Uterus (tissue), 4 donors: ENCODE data around the gene SMARCA4. TPM values are rescaled to one million over a fixed set of nuclear protein-coding genes. Genes with fewer than 3 reads are reported as not detected.
A peak's percentile ranks its signal among the peaks of the same experiment; 100 is the strongest.
"Not testable (repeated sequence)": the region's sequence is repeated elsewhere in the genome, so short reads cannot be mapped to it uniquely, and the experiment has no call there.

Experiments used
- DNase-seq, 2 donors: peaks; one replicate each; pipeline ENCODE4 v3.0.0-alpha.2; 2019 to 2020
- H3K27ac ChIP-seq, 2 donors: fragments of 200-600 bp; sonication (generic); 1 replicate in 1 of 2; 2 replicates in 1 of 2; pipeline ENCODE4 v1.5.1; 2016 to 2018
- H3K27me3 ChIP-seq, 2 donors: fragments of 200-600 bp; sonication (generic); one replicate each; pipeline ENCODE4 v1.5.1; 2018 to 2019; ENCODE audit warnings: control low read depth in 1 of 2
- H3K36me3 ChIP-seq, 2 donors: fragments of 200-600 bp; sonication (generic); one replicate each; pipeline ENCODE4 v1.5.1; 2019; ENCODE audit warnings: control low read depth in 1 of 2
- H3K4me1 ChIP-seq, 2 donors: fragments of 200-600 bp; sonication (generic); one replicate each; pipeline ENCODE4 v1.5.1; 2018 to 2019; ENCODE audit warnings: control low read depth in 1 of 2
- H3K4me3 ChIP-seq, 2 donors: fragments of 200-600 bp; sonication (generic); 1 replicate in 1 of 2; 2 replicates in 1 of 2; pipeline ENCODE4 v1.5.1; 2018 to 2019; ENCODE audit warnings: mild to moderate bottlenecking in 1 of 2
- H3K9me3 ChIP-seq, 2 donors: fragments of 200-600 bp; sonication (generic); one replicate each; pipeline ENCODE4 v1.5.1; 2019; ENCODE audit warnings: control low read depth in 1 of 2
- POLR2A ChIP-seq, 2 donors: fragments of 450-650 bp; IDR thresholded peaks; one replicate each; pipeline ENCODE4 v1.6.1; 2016; ENCODE audit warnings: antibody characterized with exemption in 2 of 2, mild to moderate bottlenecking in 1 of 2, moderate library complexity in 1 of 2
- intact Hi-C: fragments of 100-400 bp; cut with DNase I; formaldehyde crosslinking; loops from one replicate; pipeline ENCODE4 v1.15.1; 2023; ENCODE audit warnings: low total_unique reads
- total RNA-seq, 4 donors: library from RNA; depleted of rRNA in 3 of 4; stranded (reverse); fragments of >200 nt in 3 of 4; gene quantifications; one replicate each; pipeline versions ENCODE4 v1.1.0 to v1.2.4, GENCODE V29; 2014 to 2023
- TF ChIP-seq, protein P1 (sequence below), 4 experiments: fragments of 200-600 bp in 2 of 4; fragments of 450-650 bp in 2 of 4; sonication (generic) in 2 of 4; IDR thresholded peaks; one replicate each; pipeline ENCODE4 v1.5.1; 2016 to 2019; ENCODE audit warnings: antibody characterized with exemption in 4 of 4, mild to moderate bottlenecking in 2 of 4, moderate library complexity in 1 of 4
- donor health status: DM: yes; HTN: yes; CAD: no.

SMARCA4 gene
- total RNA-seq, 4 donors from 2014 or later, result 44.6 to 78.7 (median 76.2) TPM

DNA sequence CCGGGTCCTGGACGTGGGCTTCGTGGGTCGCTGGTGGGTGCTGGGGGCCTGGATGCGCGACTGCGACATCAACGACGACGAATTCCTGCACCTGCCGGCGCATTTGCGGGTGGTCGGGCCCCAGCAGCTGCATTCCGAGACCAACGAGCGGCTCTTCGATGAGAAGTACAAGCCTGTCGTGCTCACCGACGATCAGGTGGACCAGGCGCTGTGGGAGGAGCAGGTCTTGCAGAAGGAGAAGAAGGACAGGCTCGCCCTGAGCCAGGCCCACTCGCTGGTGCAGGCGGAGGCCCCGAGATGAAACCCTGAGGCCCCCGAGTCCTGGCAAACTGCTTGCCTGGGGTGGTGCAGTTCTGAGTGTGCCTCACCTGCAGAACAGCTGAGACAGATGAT lies 31.4 kb upstream of the SMARCA4 start:
- no peaks in the 10 kb centered on the region for H3K27me3 ChIP-seq
- no peaks in the 10 kb centered on the region for H3K9me3 ChIP-seq
- H3K4me3 ChIP-seq, result peak overlapping the region; percentile 82 to 96
- peaks cover 0 to 9% of the 10 kb centered on the region in 2 donors for H3K4me1 ChIP-seq
- TF ChIP-seq, protein P1, sequence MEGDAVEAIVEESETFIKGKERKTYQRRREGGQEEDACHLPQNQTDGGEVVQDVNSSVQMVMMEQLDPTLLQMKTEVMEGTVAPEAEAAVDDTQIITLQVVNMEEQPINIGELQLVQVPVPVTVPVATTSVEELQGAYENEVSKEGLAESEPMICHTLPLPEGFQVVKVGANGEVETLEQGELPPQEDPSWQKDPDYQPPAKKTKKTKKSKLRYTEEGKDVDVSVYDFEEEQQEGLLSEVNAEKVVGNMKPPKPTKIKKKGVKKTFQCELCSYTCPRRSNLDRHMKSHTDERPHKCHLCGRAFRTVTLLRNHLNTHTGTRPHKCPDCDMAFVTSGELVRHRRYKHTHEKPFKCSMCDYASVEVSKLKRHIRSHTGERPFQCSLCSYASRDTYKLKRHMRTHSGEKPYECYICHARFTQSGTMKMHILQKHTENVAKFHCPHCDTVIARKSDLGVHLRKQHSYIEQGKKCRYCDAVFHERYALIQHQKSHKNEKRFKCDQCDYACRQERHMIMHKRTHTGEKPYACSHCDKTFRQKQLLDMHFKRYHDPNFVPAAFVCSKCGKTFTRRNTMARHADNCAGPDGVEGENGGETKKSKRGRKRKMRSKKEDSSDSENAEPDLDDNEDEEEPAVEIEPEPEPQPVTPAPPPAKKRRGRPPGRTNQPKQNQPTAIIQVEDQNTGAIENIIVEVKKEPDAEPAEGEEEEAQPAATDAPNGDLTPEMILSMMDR (IDR thresholded peaks at IDR 0.05), result no peak
- no peak for TF ChIP-seq POLR2A (IDR thresholded peaks at IDR 0.05)
- intact Hi-C loops, result no loop called here
- no peaks in the 10 kb centered on the region for H3K36me3 ChIP-seq
- DNase-seq, result no peak
- H3K27ac ChIP-seq, result peak overlapping the region; percentile 79 to 82

DNA sequence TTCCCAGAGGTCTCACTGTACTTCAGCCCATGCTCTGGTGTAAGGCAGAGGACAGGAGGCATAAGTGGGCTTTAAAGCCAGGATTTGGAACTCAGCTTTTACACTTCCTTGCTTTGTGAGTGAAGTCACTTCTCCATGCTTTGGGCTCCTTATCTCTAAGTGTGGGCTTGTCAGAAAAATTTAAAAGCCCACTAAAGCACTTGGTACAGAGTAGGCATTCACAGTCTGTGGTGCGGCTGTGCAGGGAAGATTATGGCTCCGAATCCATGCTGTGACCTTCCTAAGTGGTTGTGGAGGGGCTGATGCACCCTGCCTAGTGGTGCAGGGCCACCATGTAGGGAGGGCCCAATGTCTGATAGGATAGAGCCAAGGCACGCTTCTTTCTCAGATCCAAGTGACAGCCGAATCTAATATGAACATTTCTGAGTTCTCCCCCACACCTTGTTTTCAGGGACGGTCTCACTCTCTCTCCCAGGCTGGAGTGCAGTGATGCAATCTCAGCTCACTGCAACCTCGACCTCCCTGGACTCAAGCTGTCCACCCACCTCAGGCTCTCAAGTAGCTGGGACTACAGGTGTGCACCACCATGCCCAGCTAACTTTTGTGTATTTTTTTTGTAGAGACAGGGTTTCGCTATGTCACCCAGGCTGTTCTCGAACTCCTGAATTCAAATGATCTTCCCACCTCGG lies 25.3 kb upstream of the SMARCA4 start:
- DNase-seq, result no peak
- H3K4me3 ChIP-seq, result no peak overlapping the region
- no peaks in the 10 kb centered on the region for H3K9me3 ChIP-seq
- intact Hi-C loops, result no loop called here
- TF ChIP-seq POLR2A (IDR thresholded peaks at IDR 0.05), result no peak
- TF ChIP-seq, protein P1 (IDR thresholded peaks at IDR 0.05), result no peak
- H3K36me3 ChIP-seq, result no peaks in the 10 kb centered on the region
- H3K4me1 ChIP-seq, result no peaks in the 10 kb centered on the region
- H3K27me3 ChIP-seq, result no peaks in the 10 kb centered on the region
- H3K27ac ChIP-seq, result no peak overlapping the region

GRCh38 chr19:10936661-10937084 lies 24.2 kb upstream of the SMARCA4 start:
- H3K27ac ChIP-seq, result peak overlapping the region; percentile 53 to 64
- intact Hi-C loops, result no loop called here
- no peaks in the 10 kb centered on the region for H3K9me3 ChIP-seq
- H3K4me3 ChIP-seq, result peak overlapping the region in 1 of 2 donors; percentile 2
- H3K27me3 ChIP-seq, result no peaks in the 10 kb centered on the region
- no peaks in the 10 kb centered on the region for H3K36me3 ChIP-seq
- H3K4me1 ChIP-seq, result no peaks in the 10 kb centered on the region
- peak in 1 of 2 donors; percentile 67 for DNase-seq
- TF ChIP-seq POLR2A (IDR thresholded peaks at IDR 0.05), result no peak
- TF ChIP-seq, protein P1 (IDR thresholded peaks at IDR 0.05), result peak; percentile 64 to 75 (median 70)

DNA sequence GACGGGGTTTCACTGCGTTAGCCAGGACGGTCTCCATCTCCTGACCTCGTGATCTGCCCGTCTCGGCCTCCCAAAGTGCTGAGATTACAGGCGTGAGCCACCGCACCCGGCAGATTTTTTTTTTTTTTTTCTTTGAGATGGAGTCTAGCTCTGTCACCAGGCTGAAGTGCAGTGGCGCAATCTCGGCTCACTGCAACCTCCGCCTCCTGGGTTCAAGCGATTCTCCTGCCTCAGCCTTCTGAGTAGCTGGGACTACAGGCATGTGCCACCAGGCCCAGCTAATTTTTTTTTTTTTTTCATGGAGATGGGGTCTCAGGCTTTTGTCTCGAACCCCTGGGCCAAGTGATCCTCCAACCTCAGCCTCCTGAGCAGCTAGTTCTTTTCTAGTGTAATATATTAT lies 19.2 kb upstream of the SMARCA4 start:
- not testable (repeated sequence) for H3K4me1 ChIP-seq, H3K36me3 ChIP-seq, H3K27ac ChIP-seq

DNA sequence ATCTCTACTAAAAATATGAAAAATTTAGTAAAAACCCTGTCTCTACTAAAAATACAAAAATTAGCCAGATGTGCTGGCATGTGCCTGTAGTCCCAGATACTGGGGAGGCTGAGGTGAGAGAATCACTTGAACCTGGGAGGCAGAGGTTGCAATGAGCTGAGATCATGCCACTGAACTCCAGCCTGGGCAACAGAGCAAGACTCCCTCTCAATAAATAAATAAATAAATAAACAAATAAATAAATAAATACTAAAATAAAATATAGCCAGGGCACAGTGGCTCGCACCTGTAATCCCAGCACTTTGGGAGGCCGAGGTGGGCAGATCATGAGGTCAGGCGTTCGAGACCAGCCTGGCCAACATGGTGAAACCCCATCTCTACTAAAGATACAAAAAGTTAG lies 17.4 kb upstream of the SMARCA4 start:
- H3K9me3 ChIP-seq, H3K27ac ChIP-seq, H3K27me3 ChIP-seq, H3K4me3 ChIP-seq, DNase-seq, H3K36me3 ChIP-seq, intact Hi-C loops, H3K4me1 ChIP-seq: not testable (repeated sequence)

More for the DNA sequence above, 19.2 kb upstream of the SMARCA4 start:
- DNase-seq, H3K9me3 ChIP-seq, H3K4me3 ChIP-seq, H3K27me3 ChIP-seq, intact Hi-C loops: not testable (repeated sequence)

DNA sequence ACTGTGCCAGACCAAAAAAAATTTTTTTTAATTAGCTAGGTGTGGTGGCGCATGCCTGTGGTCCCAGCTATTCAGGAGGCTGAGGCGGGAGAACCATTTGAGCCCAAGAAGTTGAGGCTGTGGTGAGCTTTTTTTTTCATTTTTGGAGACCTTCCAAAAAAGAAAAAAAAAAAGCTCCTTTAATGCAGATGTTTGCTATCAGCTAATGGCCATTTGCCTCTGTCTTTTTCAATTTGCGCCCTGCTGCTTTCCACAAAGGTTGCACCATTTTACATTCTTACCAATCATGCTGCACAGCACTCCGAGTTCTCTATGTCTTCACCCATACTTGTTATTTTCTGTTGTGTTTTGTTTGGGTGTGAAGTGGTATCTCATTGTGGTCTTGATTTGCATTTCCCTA lies 15.6 kb upstream of the SMARCA4 start:
- Histone ChIP-seq H3K9me3 (no peaks in the 10 kb centered on the region), H3K36me3 (no peaks in the 10 kb centered on the region), H3K4me3 (no peak overlapping the region), H3K27ac (no peak overlapping the region), H3K27me3 (no peaks in the 10 kb centered on the region), H3K4me1 (no peaks in the 10 kb centered on the region)
- TF ChIP-seq, protein P1 (IDR thresholded peaks at IDR 0.05), result no peak
- no peak for TF ChIP-seq POLR2A (IDR thresholded peaks at IDR 0.05)
- no peak for DNase-seq
- intact Hi-C loops, result no loop called here
